ENCODE measurements around the gene AVEN.

DNA sequence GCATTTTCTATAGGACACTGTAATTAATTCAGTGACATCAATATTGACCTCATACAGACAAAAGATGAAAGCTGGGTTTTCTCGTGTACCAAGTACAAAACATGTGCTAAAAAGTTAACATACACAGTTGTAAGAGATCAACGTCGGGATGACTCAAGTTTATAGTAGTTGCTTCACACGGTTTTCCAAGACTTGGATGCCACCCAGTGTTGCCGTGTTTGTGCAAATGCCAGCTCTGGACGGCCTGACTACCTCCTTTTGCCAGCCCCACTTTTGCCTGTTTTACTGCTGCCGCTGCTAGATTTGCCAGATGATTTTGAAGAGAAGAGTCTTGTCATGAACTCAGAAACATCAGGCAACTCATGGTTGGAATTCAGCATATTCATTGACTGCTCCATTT is 45.1 kb upstream of the AVEN start:
- TF ChIP-seq, protein P1, sequence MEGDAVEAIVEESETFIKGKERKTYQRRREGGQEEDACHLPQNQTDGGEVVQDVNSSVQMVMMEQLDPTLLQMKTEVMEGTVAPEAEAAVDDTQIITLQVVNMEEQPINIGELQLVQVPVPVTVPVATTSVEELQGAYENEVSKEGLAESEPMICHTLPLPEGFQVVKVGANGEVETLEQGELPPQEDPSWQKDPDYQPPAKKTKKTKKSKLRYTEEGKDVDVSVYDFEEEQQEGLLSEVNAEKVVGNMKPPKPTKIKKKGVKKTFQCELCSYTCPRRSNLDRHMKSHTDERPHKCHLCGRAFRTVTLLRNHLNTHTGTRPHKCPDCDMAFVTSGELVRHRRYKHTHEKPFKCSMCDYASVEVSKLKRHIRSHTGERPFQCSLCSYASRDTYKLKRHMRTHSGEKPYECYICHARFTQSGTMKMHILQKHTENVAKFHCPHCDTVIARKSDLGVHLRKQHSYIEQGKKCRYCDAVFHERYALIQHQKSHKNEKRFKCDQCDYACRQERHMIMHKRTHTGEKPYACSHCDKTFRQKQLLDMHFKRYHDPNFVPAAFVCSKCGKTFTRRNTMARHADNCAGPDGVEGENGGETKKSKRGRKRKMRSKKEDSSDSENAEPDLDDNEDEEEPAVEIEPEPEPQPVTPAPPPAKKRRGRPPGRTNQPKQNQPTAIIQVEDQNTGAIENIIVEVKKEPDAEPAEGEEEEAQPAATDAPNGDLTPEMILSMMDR (IDR thresholded peaks at IDR 0.05), result no peak
- no peak for TF ChIP-seq SMC3 (IDR thresholded peaks at IDR 0.05; ENCODE audit: low read depth, low read length)
- no peak for TF ChIP-seq RAD21 (IDR thresholded peaks at IDR 0.05; ENCODE audit: low read length)
- TF ChIP-seq EP300 (IDR thresholded peaks at IDR 0.05; ENCODE audit: borderline replicate concordance in 1 of 2, low read depth in 1 of 2, low read length in 1 of 2), result no peak
- no peak for TF ChIP-seq REST (IDR thresholded peaks at IDR 0.05; ENCODE audit: low read depth, low read length)
- no peak for TF ChIP-seq ZBTB33 (IDR thresholded peaks at IDR 0.05; ENCODE audit: borderline replicate concordance, low read depth)
- TF ChIP-seq FOXJ3 (CRISPR knock-in tag; IDR thresholded peaks at IDR 0.05), result no peak
- TF ChIP-seq GATA2 (CRISPR knock-in tag; IDR thresholded peaks at IDR 0.05), result no peak
